A549 (cell line): Measurements from ENCODE around the gene ELAVL4. TPM values are rescaled to one million over a fixed set of nuclear protein-coding genes. Genes with fewer than 3 reads are reported as not detected.

ENCODE experiments used
- ATAC-seq, 2 experiments: fragments of 200-7000 bp in 1 of 2; fragments of >200 bp in 1 of 2; cut with Nextera tagmentation in 1 of 2; cut with Tn5 transposase in 1 of 2; 3 replicates each; pipeline versions ENCODE4 v1.8.0 to v1.9.1; 2018 to 2020; ENCODE audit warnings: mild to moderate bottlenecking in 1 of 2, moderate library complexity in 1 of 2
- CTCF ChIA-PET: fragments of 300-600 bp; sonication (Branson Sonifier 250); formaldehyde crosslinking; extraction: SDS; loops from one replicate; lab custom pipeline; 2021; ENCODE audit warnings: antibody characterized with exemption, inconsistent platforms; lab: Yijun Ruan, JAX
- POLR2A ChIA-PET: fragments of 350-600 bp; formaldehyde crosslinking; extraction: SDS; loops from one replicate; lab custom pipeline; 2021; ENCODE audit warnings: antibody characterized with exemption, inconsistent platforms; lab: Yijun Ruan, JAX
- DNase-seq, 2 experiments: peaks; one replicate each; pipeline versions ENCODE4 v3.0.0 to v3.0.0-alpha.2; 2011 to 2016; ENCODE audit warnings: low read depth in 1 of 2, low spot score in 1 of 2
- FAIRE-seq: peaks from 2 replicates; lab custom pipeline; 2011; peaks lifted over from hg19 to GRCh38; lab: Jason Lieb, UNC
- H3K27ac ChIP-seq, 2 experiments: fragments of >200 bp; sonication (Bioruptor Twin); formaldehyde crosslinking; 3 replicates each; pipeline ENCODE4 v1.5.1; 2016 to 2017
- H3K4me1 ChIP-seq: fragments of >200 bp; sonication (Bioruptor Twin); formaldehyde crosslinking; 3 replicates; pipeline ENCODE4 v1.6.1; 2016
- H3K4me2 ChIP-seq: fragments of >200 bp; sonication (Bioruptor Twin); formaldehyde crosslinking; 3 replicates; pipeline ENCODE4 v1.6.1; 2016
- H3K4me3 ChIP-seq: fragments of >200 bp; sonication (Bioruptor Twin); formaldehyde crosslinking; 3 replicates; pipeline ENCODE4 v1.5.1; 2016
- H3K9me3 ChIP-seq: fragments of >200 bp; sonication (Bioruptor Twin); formaldehyde crosslinking; 3 replicates; pipeline ENCODE4 v1.6.1; 2016
- BHLHE40 ChIP-seq: IDR thresholded peaks from 2 replicates; pipeline ENCODE4 v1.6.1; 2012; ENCODE audit warnings: low read depth, low read length, inconsistent platforms
- CHD2 ChIP-seq: fragments of 150-350 bp; IDR thresholded peaks from 2 replicates; pipeline ENCODE4 v1.6.1; 2014; ENCODE audit warnings: low read length; ENCODE audit not compliant: partially characterized antibody
- EHF ChIP-seq: fragments of 250-450 bp; sonication (Bioruptor Pico); IDR thresholded peaks from 2 replicates; pipeline ENCODE4 v1.5.0; 2020; ENCODE audit warnings: mild to moderate bottlenecking
- FOXS1 ChIP-seq: fragments of 250-450 bp; sonication (Bioruptor Pico); IDR thresholded peaks from 2 replicates; pipeline ENCODE4 v1.5.0; 2020; ENCODE audit warnings: mild to moderate bottlenecking, moderate library complexity
- HDAC2 ChIP-seq: fragments of 200-600 bp; sonication (generic); IDR thresholded peaks from 2 replicates; pipeline ENCODE4 v1.6.1; 2016
- HOXB5 ChIP-seq: fragments of 250-450 bp; sonication (Bioruptor Pico); IDR thresholded peaks from 2 replicates; pipeline ENCODE4 v1.5.0; 2020; ENCODE audit warnings: mild to moderate bottlenecking, moderate library complexity
- JUN ChIP-seq, 2 experiments: fragments of >200 bp; sonication (Bioruptor Twin); formaldehyde crosslinking; IDR thresholded peaks; 2 replicates in 1 of 2; 3 replicates in 1 of 2; pipeline ENCODE4 v1.6.1; 2016 to 2017
- KDM1A ChIP-seq: fragments of 200-600 bp; sonication (generic); IDR thresholded peaks from 2 replicates; pipeline ENCODE4 v1.6.1; 2016; ENCODE audit warnings: low read depth, mild to moderate bottlenecking
- MYC ChIP-seq: IDR thresholded peaks from 2 replicates; pipeline ENCODE4 v1.6.1; 2012; ENCODE audit warnings: mild to moderate bottlenecking, inconsistent platforms, low read length, improper control_type of control experiment, borderline replicate concordance
- NFE2L2 ChIP-seq: fragments of 150-350 bp; conservative IDR thresholded peaks from 2 replicates; pipeline ENCODE4 v1.6.1; 2014; ENCODE audit warnings: low read length
- POLR2A ChIP-seq: IDR thresholded peaks from 2 replicates; pipeline ENCODE4 v1.6.1; 2012; ENCODE audit warnings: mild to moderate bottlenecking, low read length
- RCOR1 ChIP-seq: fragments of 150-350 bp; IDR thresholded peaks from 2 replicates; pipeline ENCODE4 v1.6.1; 2014; ENCODE audit warnings: antibody characterized with exemption, low read length, low read depth
- RNF2 ChIP-seq: fragments of 200-600 bp; sonication (generic); IDR thresholded peaks from 2 replicates; pipeline ENCODE4 v1.6.1; 2016; ENCODE audit warnings: low read depth, mild to moderate bottlenecking, antibody characterized with exemption, moderate library complexity, borderline replicate concordance
- SMC3 ChIP-seq: fragments of >200 bp; sonication (Bioruptor Twin); formaldehyde crosslinking; IDR thresholded peaks from 3 replicates; pipeline ENCODE4 v1.6.1; 2018; ENCODE audit warnings: inconsistent platforms
- SREBF2 ChIP-seq: fragments of 450-650 bp; IDR thresholded peaks from 2 replicates; pipeline ENCODE4 v1.6.1; 2014; ENCODE audit warnings: mild to moderate bottlenecking, moderate library complexity
- ZSCAN20 ChIP-seq: fragments of 250-450 bp; sonication (Bioruptor Pico); IDR thresholded peaks from 2 replicates; pipeline ENCODE4 v1.8.0; 2022; ENCODE audit warnings: mild to moderate bottlenecking, moderate library complexity
- WGBS: methylation state at CpG from one replicate; pipeline ENCODE4 v1.1.6; 2017; ENCODE audit errors: missing lambda C conversion rate; 5-methylcytosine and 5-hydroxymethylcytosine counted together
- polyA plus RNA-seq, 4 experiments: library from polyadenylated mRNA; depleted of rRNA in 3 of 4; stranded (reverse); fragments of >200 nt; fragmentation: RNase III in 1 of 4; extraction: RNeasy Plus Mini Kit Qiagen cat#74134 plus additional on column Dnase treatment in 1 of 4; gene quantifications; 2 replicates in 3 of 4; 3 replicates in 1 of 4; pipeline ENCODE4 v1.2.3, GENCODE V29; 2011 to 2017
- TF ChIP-seq, protein P1 (sequence below): fragments of 250-450 bp; sonication (Bioruptor Pico); IDR thresholded peaks from 2 replicates; pipeline ENCODE4 v1.5.0; 2021; ENCODE audit warnings: mild to moderate bottlenecking, moderate library complexity, borderline replicate concordance
- TF ChIP-seq, protein P2 (sequence below): fragments of 200-600 bp; sonication (generic); IDR thresholded peaks from 2 replicates; pipeline ENCODE4 v1.6.1; 2016; ENCODE audit warnings: antibody characterized with exemption, mild to moderate bottlenecking, moderate library complexity

ELAVL4 gene
- polyA plus RNA-seq, 2 of the 4 experiments (the other 2 are of a cell fraction) = not detected

DNA sequence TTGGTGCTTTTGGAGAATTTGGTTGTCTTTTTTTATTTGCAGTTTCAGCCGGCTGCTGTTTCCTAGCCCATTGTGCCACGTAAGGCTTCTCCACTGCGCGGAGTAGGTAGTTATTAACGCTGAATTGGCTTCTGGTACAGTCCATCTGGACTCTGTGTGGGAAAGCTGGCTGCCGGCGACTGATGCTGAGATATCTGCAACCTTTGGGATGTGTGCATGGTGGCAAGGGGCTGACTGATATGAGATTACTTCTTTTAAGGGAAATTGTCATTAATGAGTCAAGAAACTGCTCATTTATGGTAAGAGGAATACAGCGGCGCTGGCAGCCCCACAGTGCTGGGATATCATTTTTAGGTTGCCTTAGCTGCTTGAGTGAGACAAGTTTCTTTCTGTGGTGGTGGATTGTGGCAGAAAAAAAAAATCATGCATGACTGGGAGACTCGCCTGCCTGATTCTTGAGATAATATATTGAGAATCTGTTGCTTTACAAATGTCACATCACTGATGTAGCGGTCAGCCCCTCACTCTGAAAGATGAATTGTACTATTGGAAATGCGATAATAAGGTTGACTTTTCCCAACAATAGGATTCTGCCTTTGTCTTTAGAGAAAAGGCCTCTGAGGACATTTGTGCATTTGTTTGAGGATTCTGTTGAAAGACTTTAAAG lies 2.5 kb upstream of the ELAVL4 start:
- Histone ChIP-seq H3K4me2 (no peak overlapping the region), H3K4me1 (no peaks in the 10 kb centered on the region), H3K9me3 (no peaks in the 10 kb centered on the region), H3K4me3 (no peak overlapping the region), H3K27ac (no peak overlapping the region)
- TF ChIP-seq JUN (IDR thresholded peaks at IDR 0.05) = no peak
- no peak for TF ChIP-seq CHD2
- no peak for TF ChIP-seq HOXB5 (CRISPR knock-in tag)
- TF ChIP-seq RCOR1 = no peak
- ATAC-seq (no peak), FAIRE-seq (no peak), DNase-seq (no peak)
- 38% methylated on average over 12 of the region's 12 CpGs for WGBS
- POLR2A ChIA-PET = no interaction called here
- CTCF ChIA-PET = no interaction called here

DNA sequence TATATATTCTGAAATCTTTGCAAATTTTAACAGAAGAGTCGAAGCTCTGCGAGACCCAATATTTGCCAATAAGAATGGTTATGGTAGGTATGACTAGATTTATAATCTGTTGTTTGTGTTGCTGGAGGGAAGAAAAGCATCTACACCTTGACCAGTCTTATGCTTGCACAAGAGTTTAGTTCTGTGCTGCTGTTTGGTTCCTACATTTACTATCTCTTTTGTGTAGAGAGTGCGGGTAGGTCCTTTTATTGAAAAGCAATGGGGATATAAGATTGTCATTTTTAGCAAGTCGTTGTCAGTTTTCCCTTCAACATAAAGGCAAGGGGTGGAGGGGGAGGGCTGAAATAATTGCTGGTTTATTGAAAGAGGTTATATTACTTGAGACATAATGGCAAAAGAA lies 396 bp downstream of the ELAVL4 start:
- FAIRE-seq (no peak), ATAC-seq (no peak), DNase-seq (no peak)
- TF ChIP-seq POLR2A (no peak), ZSCAN20 (CRISPR knock-in tag) (no peak), KDM1A (no peak), SMC3 (no peak), HDAC2 (no peak), NFE2L2 (no peak)
- TF ChIP-seq, protein P1, sequence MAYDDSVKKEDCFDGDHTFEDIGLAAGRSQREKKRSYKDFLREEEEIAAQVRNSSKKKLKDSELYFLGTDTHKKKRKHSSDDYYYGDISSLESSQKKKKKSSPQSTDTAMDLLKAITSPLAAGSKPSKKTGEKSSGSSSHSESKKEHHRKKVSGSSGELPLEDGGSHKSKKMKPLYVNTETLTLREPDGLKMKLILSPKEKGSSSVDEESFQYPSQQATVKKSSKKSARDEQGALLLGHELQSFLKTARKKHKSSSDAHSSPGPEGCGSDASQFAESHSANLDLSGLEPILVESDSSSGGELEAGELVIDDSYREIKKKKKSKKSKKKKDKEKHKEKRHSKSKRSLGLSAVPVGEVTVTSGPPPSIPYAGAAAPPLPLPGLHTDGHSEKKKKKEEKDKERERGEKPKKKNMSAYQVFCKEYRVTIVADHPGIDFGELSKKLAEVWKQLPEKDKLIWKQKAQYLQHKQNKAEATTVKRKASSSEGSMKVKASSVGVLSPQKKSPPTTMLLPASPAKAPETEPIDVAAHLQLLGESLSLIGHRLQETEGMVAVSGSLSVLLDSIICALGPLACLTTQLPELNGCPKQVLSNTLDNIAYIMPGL (CRISPR knock-in tag) = no peak
- Histone ChIP-seq H3K4me1 (no peaks in the 10 kb centered on the region), H3K4me3 (no peak overlapping the region), H3K27ac (no peak overlapping the region), H3K4me2 (no peak overlapping the region), H3K9me3 (no peaks in the 10 kb centered on the region)
- WGBS = 59% methylated on average over 4 of the region's 4 CpGs
- CTCF ChIA-PET = no interaction called here
- POLR2A ChIA-PET = no interaction called here

DNA sequence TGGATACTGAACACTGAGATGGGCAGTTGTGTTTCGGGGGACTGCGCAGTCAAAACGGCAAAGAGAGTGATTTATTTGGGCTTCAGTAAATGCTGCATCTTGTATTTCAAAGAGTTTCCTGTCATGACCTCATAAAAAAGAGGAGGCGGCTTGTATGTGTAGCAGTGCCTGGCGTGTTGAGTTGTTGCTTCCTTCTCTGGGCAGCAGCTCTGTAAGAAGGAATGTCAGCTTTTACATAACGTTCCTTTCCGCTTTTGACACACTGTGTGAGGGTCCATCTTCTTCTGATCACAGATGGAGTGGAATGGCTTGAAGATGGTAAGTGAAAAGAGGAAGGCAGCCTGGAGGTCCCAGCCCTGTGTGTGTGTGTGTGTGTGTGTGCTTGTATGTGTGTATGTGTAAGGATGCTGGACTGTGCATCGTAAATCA lies 941 bp downstream of the ELAVL4 start:
- Histone ChIP-seq H3K4me3 (no peak overlapping the region), H3K9me3 (no peaks in the 10 kb centered on the region), H3K4me1 (no peaks in the 10 kb centered on the region), H3K27ac (no peak overlapping the region), H3K4me2 (no peak overlapping the region)
- FAIRE-seq (no peak), DNase-seq (no peak), ATAC-seq (no peak)
- CTCF ChIA-PET = no interaction called here
- 53% methylated on average over 8 of the region's 8 CpGs for WGBS
- POLR2A ChIA-PET = no interaction called here
- no peak for TF ChIP-seq SREBF2
- no peak for TF ChIP-seq POLR2A
- TF ChIP-seq, protein P1 (CRISPR knock-in tag) = no peak
- no peak for TF ChIP-seq FOXS1 (CRISPR knock-in tag)
- no peak for TF ChIP-seq EHF (CRISPR knock-in tag)
- TF ChIP-seq KDM1A = no peak
- TF ChIP-seq MYC = no peak
- no peak for TF ChIP-seq RNF2
- TF ChIP-seq, protein P2, sequence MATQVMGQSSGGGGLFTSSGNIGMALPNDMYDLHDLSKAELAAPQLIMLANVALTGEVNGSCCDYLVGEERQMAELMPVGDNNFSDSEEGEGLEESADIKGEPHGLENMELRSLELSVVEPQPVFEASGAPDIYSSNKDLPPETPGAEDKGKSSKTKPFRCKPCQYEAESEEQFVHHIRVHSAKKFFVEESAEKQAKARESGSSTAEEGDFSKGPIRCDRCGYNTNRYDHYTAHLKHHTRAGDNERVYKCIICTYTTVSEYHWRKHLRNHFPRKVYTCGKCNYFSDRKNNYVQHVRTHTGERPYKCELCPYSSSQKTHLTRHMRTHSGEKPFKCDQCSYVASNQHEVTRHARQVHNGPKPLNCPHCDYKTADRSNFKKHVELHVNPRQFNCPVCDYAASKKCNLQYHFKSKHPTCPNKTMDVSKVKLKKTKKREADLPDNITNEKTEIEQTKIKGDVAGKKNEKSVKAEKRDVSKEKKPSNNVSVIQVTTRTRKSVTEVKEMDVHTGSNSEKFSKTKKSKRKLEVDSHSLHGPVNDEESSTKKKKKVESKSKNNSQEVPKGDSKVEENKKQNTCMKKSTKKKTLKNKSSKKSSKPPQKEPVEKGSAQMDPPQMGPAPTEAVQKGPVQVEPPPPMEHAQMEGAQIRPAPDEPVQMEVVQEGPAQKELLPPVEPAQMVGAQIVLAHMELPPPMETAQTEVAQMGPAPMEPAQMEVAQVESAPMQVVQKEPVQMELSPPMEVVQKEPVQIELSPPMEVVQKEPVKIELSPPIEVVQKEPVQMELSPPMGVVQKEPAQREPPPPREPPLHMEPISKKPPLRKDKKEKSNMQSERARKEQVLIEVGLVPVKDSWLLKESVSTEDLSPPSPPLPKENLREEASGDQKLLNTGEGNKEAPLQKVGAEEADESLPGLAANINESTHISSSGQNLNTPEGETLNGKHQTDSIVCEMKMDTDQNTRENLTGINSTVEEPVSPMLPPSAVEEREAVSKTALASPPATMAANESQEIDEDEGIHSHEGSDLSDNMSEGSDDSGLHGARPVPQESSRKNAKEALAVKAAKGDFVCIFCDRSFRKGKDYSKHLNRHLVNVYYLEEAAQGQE = no peak
- TF ChIP-seq BHLHE40 = no peak
